Spleen (tissue), 7 donors: Measurements from ENCODE around the gene CCL17.

Experiments
- POLR2A ChIP-seq, 3 donors: fragments of 450-650 bp; IDR thresholded peaks; one replicate each; pipeline ENCODE4 v1.5.1; 2017; ENCODE audit warnings: antibody characterized with exemption in 3 of 3, mild to moderate bottlenecking in 1 of 3
- TF ChIP-seq, protein P1 (sequence below), 11 experiments: fragments of 200-600 bp in 7 of 11; fragments of 450-650 bp in 4 of 11; sonication (generic) in 4 of 11; IDR thresholded peaks in 8 of 11; conservative IDR thresholded peaks in 3 of 11; 1 replicate in 7 of 11; 2 replicates in 4 of 11; pipeline versions ENCODE4 v1.4.0 to v1.8.0; 2016 to 2021; ENCODE audit warnings: antibody characterized with exemption in 11 of 11, inconsistent platforms in 4 of 11, mild to moderate bottlenecking in 1 of 11
- donor health status: DM: no; HTN: no; CAD: no; lungs with moderate emphysema.
- donor health status: DM: no; HTN: no; CAD: no.
- donor health status: DM: no; HTN: no; CAD: no.

DNA sequence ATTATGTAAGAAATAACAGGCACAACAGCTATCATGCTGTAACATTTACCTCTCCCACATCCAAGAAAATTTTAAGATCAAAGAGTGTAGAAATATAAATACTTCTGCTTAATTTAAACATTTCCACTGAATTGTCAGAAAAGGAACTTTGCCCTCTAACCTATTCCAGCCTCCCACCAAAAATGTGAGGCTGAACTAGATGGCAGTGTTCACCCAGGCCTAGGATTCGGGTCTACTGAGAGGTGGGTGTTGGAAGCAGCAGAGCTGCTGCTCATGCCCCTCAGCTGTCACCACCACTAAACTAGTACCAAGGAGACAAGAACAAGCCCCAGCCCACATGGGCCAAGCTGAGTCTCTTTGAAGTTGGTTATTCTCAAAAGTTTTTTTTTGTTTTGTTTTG, 31.3 kb downstream of the CCL17 start:
- TF ChIP-seq, protein P1, sequence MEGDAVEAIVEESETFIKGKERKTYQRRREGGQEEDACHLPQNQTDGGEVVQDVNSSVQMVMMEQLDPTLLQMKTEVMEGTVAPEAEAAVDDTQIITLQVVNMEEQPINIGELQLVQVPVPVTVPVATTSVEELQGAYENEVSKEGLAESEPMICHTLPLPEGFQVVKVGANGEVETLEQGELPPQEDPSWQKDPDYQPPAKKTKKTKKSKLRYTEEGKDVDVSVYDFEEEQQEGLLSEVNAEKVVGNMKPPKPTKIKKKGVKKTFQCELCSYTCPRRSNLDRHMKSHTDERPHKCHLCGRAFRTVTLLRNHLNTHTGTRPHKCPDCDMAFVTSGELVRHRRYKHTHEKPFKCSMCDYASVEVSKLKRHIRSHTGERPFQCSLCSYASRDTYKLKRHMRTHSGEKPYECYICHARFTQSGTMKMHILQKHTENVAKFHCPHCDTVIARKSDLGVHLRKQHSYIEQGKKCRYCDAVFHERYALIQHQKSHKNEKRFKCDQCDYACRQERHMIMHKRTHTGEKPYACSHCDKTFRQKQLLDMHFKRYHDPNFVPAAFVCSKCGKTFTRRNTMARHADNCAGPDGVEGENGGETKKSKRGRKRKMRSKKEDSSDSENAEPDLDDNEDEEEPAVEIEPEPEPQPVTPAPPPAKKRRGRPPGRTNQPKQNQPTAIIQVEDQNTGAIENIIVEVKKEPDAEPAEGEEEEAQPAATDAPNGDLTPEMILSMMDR (IDR thresholded peaks at IDR 0.05 in 8 of 11, conservative IDR thresholded peaks at IDR 0.05 in 3 of 11): no peak
- no peak for TF ChIP-seq POLR2A (IDR thresholded peaks at IDR 0.05)
